AG09309 (cell line): ENCODE results near the gene ZNF587B.
"Not testable (repeated sequence)": the region's sequence is repeated elsewhere in the genome, so short reads cannot be mapped to it uniquely, and the experiment has no call there.

Experiments
- DNase-seq: peaks from one replicate; pipeline ENCODE4 v3.0.0-alpha.2; 2010; ENCODE audit warnings: low read depth
- H3K4me3 ChIP-seq: 2 replicates; pipeline ENCODE4 v1.5.1; 2011; ENCODE audit warnings: mild to moderate bottlenecking, low read depth, low read length, moderate library complexity; ENCODE audit not compliant: control insufficient read depth
- TF ChIP-seq, protein P1 (sequence below): IDR thresholded peaks from 2 replicates; pipeline ENCODE4 v1.5.1; 2011; ENCODE audit warnings: mild to moderate bottlenecking, low read depth, low read length, inconsistent platforms; ENCODE audit not compliant: insufficient read depth, control insufficient read depth; ENCODE audit errors: missing control alignments

The ZNF587B gene

DNA sequence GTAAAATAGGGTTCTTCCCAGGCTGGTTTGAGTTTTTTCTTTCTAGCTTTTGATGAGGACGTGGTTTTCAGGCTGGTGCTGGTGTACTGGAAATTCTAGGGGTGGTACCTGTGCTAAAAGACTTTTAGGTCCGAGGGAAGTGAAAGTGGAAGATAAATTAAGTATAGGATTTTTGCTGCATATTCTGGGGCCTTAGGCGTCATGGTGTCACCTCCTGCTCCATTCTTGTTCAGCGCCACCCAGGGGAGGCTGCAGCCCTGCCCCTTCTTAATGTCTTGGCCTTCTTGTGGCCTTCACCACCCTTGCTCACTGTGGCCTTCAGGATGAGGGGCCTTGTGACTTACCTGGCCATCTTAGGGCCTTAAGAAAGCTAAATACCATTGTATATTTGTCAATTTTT lies 27.8 kb upstream of the ZNF587B start:
- H3K4me3 ChIP-seq = no peak overlapping the region
- DNase-seq = no peak
- TF ChIP-seq, protein P1, sequence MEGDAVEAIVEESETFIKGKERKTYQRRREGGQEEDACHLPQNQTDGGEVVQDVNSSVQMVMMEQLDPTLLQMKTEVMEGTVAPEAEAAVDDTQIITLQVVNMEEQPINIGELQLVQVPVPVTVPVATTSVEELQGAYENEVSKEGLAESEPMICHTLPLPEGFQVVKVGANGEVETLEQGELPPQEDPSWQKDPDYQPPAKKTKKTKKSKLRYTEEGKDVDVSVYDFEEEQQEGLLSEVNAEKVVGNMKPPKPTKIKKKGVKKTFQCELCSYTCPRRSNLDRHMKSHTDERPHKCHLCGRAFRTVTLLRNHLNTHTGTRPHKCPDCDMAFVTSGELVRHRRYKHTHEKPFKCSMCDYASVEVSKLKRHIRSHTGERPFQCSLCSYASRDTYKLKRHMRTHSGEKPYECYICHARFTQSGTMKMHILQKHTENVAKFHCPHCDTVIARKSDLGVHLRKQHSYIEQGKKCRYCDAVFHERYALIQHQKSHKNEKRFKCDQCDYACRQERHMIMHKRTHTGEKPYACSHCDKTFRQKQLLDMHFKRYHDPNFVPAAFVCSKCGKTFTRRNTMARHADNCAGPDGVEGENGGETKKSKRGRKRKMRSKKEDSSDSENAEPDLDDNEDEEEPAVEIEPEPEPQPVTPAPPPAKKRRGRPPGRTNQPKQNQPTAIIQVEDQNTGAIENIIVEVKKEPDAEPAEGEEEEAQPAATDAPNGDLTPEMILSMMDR = no peak

DNA sequence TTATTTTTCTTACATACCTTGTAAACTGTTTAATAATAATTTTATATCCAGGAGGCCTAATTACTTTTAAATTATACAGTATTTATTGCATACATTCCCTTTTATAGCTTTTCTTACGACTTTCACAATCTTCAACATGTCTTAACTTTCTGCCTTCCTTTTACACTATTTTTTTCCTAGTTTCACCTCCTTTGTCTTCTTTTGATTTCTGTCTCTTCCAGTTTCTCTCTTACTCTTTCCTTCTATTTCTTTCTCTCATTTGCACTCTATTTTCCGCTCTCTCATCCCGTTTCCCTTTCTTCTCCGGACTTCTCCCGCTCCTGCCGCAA lies 26.9 kb upstream of the ZNF587B start:
- no peak for DNase-seq
- peak overlapping the region; percentile 64 for H3K4me3 ChIP-seq
- TF ChIP-seq, protein P1 = no peak

DNA sequence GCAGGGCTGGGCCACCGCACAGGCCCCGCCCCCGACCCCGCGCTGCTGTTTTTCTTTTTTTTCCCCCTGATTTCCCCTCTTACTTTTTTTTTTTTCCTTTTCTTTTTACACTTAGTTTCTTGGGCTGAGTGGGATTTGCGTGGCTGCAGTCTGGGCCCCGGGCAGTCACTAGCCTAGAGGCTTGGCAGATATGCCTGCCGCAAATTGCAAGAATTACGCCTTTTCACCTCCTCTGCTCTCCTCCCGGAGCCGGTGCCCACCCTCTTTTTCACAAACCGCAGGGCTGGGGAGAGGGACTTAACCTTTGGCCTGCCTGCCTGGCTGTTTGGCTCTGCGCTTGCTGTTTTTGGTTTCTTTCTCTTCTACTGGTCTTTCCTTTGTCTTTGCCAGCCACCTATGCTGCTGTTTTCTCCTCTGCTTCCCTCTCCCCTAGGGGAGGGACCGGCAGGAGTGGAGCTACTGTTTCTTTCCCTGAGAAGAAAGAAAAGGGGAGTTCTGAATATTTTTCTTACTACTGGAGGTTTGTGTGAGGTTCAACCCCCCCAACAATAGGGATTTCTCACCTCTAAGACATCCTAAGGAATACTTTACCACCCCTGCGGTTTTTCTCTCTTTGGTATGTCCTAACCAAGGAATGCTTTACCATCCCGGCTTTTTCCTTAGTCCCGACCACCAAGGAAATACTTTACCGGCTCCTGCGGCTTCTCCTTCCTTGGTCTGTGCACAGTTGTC lies 26.3 kb upstream of the ZNF587B start:
- peak; percentile 67 for DNase-seq
- H3K4me3 ChIP-seq = peak overlapping the region; percentile 64
- TF ChIP-seq, protein P1 = no peak

DNA sequence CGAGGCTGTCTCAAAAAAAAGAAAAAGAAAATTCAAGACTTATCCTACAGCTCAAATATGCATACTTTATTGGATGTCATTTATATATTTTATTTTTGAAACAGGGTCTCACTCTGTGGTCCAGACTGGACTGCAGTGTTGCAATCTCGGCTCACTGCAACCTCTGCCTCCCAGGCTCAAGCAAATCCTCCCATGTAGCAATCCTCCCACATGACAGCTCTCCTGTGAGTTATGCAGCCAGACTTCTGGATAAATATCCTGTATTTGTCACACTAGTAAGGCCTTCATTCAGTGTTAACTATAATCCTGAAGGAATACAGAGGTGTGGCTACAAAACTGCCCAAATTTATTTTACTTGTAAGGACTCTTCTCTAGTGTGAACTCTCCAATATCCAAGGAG lies 22.6 kb upstream of the ZNF587B start:
- no peak overlapping the region for H3K4me3 ChIP-seq
- DNase-seq = no peak
- TF ChIP-seq, protein P1 = no peak

DNA sequence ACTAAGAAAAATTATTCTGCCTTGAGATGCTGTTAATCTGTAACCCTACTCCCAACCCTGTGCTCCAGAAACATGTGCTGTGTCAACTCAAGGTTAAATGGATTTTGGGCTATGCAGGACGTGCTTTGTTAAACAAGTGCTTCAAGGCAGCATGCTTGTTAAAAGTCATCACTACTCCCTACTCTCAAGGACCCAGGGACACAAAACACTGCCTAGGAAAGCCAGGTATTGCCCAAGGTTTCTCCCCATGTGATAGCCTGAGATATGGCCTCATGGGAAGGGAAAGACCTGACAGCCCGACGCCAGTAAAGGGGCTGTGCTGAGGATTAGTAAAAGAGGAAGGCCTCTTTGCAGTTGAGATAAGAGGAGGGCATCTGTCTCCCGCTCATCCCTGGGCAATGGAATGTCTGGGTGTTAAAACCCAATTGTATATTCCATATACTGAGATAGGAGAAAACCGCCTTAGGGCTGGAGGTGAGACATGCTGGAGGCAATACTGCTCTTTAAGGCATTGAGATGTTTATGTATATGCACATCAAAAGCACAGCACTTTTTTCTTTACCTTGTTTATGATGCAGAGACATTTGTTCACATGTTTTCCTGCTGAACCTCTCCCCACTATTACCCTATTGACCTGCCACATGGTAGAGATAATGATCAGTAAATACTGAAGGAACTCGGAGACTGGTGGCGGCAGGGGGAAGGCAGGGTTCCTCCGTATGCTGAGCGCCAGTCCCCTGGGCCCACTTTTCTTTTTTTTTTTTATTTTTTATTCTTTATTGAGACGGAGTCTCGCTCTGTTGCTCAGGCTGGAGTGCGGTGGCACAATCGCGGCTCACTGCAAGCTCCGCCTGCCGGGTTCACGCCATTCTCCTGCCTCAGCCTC lies 19.4 kb upstream of the ZNF587B start:
- H3K4me3 ChIP-seq, DNase-seq: not testable (repeated sequence)

DNA sequence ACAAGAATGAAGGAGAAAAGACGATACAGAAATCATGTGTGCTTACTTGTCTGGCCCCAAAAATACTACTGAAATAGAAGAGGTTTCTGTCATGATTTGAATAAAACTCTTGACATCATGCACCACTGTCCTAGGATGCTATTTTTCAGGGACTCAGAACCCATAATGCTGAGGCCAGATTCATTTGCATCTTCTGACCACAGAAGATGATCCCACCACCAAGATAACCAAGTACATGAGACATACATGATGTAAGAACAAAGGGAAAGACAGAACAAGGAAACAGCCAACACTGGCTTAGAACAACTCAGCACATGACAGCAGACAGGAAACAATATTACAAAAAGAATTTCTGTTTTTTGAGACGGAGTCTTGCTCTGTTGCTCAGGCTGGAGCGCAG lies 17.9 kb upstream of the ZNF587B start:
- no peak overlapping the region for H3K4me3 ChIP-seq
- TF ChIP-seq, protein P1 = no peak
- DNase-seq = no peak

DNA sequence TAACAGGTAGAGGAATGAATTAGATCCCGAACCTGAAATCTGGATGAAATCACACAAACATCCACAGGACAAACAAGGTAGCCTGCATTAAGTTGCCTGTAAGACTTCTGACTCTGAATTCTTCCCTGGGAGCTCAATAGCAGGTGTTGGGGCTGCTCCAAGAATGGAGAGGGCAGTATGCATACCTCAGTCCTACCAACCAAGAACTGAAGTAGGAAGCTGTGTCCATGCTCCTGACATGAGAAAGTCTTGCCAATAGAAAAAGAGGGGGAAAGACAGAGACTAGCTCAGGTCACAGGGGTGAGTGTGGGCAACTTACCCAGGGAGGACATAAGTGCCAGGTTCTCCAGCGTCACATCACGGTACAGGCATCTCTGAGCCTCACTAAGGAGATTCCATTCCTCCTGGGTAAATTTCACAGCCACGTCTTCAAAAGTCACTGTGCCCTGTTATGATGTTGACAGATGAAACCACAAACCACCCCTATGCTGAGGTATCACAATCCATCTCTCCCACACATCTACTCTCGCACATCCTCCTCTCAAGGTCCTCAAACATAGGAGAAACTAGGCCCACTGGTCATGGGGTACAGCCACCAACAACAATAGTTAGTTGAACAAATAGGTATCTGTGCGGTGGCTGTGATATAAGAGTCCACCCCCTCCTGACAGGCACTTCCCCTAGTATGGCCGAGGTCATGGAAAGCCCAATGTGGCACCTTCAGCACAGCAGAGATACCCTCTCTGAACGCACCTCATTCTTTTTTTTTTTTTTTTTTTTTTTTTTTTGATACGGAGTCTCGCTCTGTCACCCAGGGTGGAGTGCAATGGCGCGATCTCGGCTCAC lies 16.9 kb upstream of the ZNF587B start:
- H3K4me3 ChIP-seq, DNase-seq: not testable (repeated sequence)
